ENCODE results near the gene FBXO7. TPM values are rescaled to one million over a fixed set of nuclear protein-coding genes. Genes with fewer than 3 reads are reported as not detected.
"Not testable (repeated sequence)": the region's sequence is repeated elsewhere in the genome, so short reads cannot be mapped to it uniquely, and the experiment has no call there.

FBXO7 gene
- total RNA-seq (2014; rRNA removed; shearing (Covaris generic)), result 83.6 and 97.4 TPM in 2 replicates

GRCh38 chr22:32474635-32475467 lies at the start of gene FBXO7:
TSS of gene FBXO7 (plus strand) at chr22:32474811. CDS start at chr22:32475003, 192 bp downstream.
- peak; percentile 95 for DNase-seq (ENCODE audit: low read depth)

GRCh38 chr22:32426881-32427280 lies 47.7 kb upstream of the FBXO7 start:
- DNase-seq (ENCODE audit: low read depth), result no peak

- DNase-seq (ENCODE audit: low read depth), result no peak
These were observed 44.3 kb upstream of the FBXO7 start for GRCh38 chr22:32430352-32430751.

- peak; percentile 43 for DNase-seq (ENCODE audit: low read depth)
These were observed 30.5 kb upstream of the FBXO7 start for GRCh38 chr22:32444068-32444467.

GRCh38 chr22:32446321-32446720 lies 28.3 kb upstream of the FBXO7 start:
- peak; percentile 38 for DNase-seq (ENCODE audit: low read depth)

DNA sequence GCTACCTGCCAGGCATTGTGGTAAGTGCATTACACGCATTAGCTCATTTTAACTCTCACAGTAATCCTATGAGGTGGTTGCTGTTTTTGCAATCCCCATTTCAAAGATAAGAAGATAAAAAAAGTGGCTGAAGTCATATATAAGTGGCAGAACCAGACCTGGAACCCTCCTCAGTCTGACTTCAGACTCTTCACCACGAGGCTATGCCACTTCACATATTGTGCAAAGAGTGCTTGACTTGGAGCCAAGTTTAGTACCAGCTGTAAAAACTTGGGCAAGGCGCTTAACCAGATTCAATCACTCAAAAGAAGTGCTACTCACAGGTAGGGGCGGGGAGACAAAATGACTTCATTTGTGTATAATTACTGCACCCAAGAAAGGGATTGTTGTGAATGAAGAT lies 25.6 kb upstream of the FBXO7 start:
- peak; percentile 33 for DNase-seq (ENCODE audit: low read depth)

- peak; percentile 60 for DNase-seq (ENCODE audit: low read depth)
These were observed 17.6 kb upstream of the FBXO7 start for GRCh38 chr22:32457031-32457430.

- no peak for DNase-seq (ENCODE audit: low read depth)
These were observed 12.2 kb upstream of the FBXO7 start for GRCh38 chr22:32462452-32462851.

- no peak for DNase-seq (ENCODE audit: low read depth)
These were observed 8.9 kb upstream of the FBXO7 start for GRCh38 chr22:32465661-32466060.

DNA sequence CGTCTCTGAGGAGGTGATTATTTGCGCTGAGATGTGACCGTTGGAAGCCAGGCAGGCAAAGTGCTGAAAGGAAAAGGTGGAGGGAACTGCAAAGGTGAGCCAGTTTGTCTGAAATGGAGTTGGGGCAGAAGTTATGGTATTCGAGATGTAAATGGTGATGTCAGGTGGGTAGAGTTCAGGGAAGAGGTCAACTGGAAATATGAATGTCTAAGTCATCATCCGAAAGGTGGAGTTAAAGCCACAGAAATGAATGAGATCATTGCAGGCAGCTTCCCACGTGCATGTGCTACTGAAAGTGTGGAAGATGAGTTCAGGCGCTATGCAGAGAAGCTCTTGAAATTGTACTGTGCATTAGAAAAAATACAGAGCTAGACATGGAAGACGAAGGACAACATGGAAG lies 8.1 kb upstream of the FBXO7 start:
- DNase-seq (ENCODE audit: low read depth), result peak; percentile 55

GRCh38 chr22:32469799-32470212 lies 4.8 kb upstream of the FBXO7 start:
- peak; percentile 57 for DNase-seq (ENCODE audit: low read depth)

GRCh38 chr22:32473388-32473952 lies 1.1 kb upstream of the FBXO7 start:
- DNase-seq (ENCODE audit: low read depth), result peak; percentile 55

- DNase-seq (ENCODE audit: low read depth), result no peak
These were observed 928 bp downstream of the FBXO7 start for GRCh38 chr22:32475468-32476010.

DNA sequence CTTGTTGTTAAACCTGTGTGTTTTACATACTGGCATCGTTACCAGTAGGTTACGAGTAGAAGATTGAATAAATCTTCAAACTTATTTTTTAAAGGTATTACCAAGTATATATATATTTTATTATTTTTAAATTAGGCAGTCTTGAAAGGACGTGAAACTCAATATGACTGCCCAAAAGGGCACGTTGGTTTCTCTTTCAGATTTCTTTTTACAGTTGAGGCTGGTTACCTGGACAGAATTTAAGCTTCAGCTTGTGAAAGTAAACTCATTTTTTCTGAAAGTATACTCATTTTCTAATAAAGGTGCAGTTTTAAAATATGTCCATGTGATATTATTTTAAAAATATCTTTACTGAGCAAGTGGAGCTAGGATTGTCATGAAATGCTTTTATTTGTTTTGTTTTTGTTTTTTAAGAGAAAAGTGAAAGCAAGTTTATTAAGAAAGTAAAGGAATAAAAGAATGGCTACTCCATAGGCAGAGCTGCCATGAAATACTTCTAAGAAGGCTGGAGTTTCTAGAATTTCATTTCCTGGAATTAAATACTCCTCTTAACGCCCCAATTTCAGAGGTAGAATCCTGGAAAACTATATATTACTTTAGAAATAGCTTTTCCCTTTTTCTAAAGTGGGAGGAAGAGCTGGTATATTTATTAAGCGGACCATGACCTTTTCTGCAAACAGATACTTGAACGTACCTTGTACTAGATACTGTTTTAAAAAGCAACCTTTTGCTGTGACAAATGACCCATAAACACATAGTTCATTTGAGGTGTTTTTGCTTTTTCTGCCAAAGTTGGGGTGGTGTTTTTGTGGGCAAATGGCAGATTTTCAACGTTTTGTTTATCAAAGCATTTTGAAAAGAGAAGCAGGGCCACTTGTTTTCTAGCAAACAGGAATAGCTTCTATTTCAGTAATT lies 1.9 kb downstream of the FBXO7 start:
- no peak for DNase-seq (ENCODE audit: low read depth)

- DNase-seq (ENCODE audit: low read depth), result no peak
These were observed 3.0 kb downstream of the FBXO7 start for GRCh38 chr22:32477596-32477995.

- DNase-seq (ENCODE audit: low read depth), result not testable (repeated sequence)
These were observed 3.9 kb downstream of the FBXO7 start for GRCh38 chr22:32478552-32478951.

DNA sequence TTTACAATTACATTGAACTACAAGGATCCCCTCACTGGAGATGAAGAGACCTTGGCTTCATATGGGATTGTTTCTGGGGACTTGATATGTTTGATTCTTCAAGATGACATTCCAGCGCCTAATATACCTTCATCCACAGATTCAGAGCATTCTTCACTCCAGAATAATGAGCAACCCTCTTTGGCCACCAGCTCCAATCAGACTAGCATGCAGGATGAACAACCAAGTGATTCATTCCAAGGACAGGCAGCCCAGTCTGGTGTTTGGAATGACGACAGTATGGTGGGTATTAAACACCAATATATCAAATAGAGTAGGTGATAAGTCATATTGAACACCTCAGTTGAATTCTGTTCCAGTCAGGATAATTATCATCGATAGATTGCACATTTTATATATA lies 4.4 kb downstream of the FBXO7 start:
- no peak for DNase-seq (ENCODE audit: low read depth)

DNA sequence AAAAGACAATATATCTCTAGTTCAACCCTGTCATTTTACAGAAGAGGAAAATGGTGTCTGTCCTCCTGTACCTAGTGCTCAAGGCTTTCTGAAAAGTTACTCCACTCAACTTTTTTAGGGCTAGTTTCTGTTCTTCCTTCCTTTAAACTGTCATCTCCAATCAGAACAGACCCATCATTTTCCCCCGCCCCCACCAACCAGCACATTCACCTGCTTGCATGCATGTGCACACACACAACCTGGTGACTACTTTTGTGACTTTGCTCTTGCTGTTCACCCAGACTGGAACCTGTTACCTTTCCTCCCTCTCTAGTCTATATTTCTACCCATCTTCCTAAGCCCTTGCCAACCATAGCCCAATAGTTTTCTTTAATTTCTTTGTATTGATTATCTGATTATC lies 5.6 kb downstream of the FBXO7 start:
- no peak for DNase-seq (ENCODE audit: low read depth)

DNA sequence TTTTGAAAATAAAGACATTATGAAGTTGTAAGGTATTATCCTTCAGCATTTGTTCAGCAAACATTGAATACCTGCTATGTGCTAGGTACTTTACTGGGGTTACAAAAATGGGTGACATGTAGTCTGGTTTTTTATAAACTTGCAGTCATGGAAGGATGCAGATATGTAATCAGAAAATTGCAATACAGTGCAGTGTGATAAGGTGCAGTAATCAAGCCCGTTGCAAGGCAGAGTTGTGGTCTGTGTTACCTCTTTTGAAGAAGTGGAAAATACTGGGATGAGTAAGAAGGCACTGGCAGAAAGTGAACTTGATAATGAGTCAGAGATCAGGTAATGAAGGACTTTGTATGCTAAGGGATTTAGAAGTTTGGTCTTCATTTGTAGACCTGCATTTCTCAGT lies 8.1 kb downstream of the FBXO7 start:
- DNase-seq (ENCODE audit: low read depth), result no peak

- DNase-seq (ENCODE audit: low read depth), result no peak
These were observed 12.2 kb downstream of the FBXO7 start for GRCh38 chr22:32486656-32487390.

DNA sequence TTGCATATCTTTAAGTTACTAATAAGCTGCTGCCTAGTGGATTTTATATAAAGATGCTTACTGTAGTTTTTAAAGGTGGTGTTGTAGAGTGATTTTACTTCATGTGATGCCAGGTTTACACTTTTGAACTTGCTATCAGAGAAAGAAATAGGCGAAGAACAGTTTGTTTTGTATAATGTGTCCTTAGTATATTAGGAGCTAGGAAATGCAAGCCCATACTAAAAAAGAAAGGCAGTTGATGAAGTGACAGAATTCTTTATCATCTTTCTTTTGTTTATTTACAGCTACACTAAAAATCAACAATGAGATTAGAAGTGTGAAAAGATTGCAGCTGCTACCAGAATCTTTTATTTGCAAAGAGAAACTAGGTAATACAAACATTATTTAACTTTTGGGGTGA lies 12.8 kb downstream of the FBXO7 start:
- DNase-seq (ENCODE audit: low read depth), result no peak

Data from Daoy (cell line).